HepG2 (cell line): ENCODE results near the gene ECHS1.

ENCODE experiments used
- CTCF ChIP-seq: sonication (generic); formaldehyde crosslinking; IDR thresholded peaks from 2 replicates; pipeline ENCODE4 v1.5.0; 2020; ENCODE audit warnings: mild to moderate bottlenecking, missing genetic modification reagents, moderate library complexity
- ETV6 ChIP-seq: sonication (generic); formaldehyde crosslinking; conservative IDR thresholded peaks from 2 replicates; pipeline ENCODE4 v1.4.0; 2020; ENCODE audit warnings: missing genetic modification reagents
- TCF7L2 ChIP-seq: IDR thresholded peaks from 2 replicates; pipeline ENCODE4 v1.6.1; 2011; ENCODE audit warnings: mild to moderate bottlenecking, low read depth, low read length, moderate library complexity

GRCh38 chr10:133418289-133418993, 45.3 kb upstream of the ECHS1 start:
- TF ChIP-seq TCF7L2, result no peak
- TF ChIP-seq CTCF (CRISPR knock-in tag), result no peak
- no peak for TF ChIP-seq ETV6 (CRISPR knock-in tag)
